Kidney (tissue), 14 donors: Measurements from ENCODE around the gene ZIC4. TPM values are rescaled to one million over a fixed set of nuclear protein-coding genes. Genes with fewer than 3 reads are reported as not detected.

Experiments
- DNase-seq, 5 donors: peaks; one replicate each; pipeline ENCODE4 v3.0.0-alpha.2; 2013 to 2020
- FAIRE-seq: peaks from 2 replicates; lab custom pipeline; 2012; peaks lifted over from hg19 to GRCh38; lab: Jason Lieb, UNC
- H3K27ac ChIP-seq, 2 donors: one replicate each; pipeline ENCODE4 v1.7.0; 2013; ENCODE audit warnings: low read depth in 2 of 2, low read length in 2 of 2, inconsistent platforms in 1 of 2
- H3K27me3 ChIP-seq: one replicate; pipeline ENCODE4 v1.7.1; 2013; ENCODE audit warnings: low read length, inconsistent platforms; ENCODE audit not compliant: control insufficient read depth, insufficient read depth
- H3K36me3 ChIP-seq, 3 donors: one replicate each; pipeline versions ENCODE4 v1.7.0 to v1.7.1; 2013; ENCODE audit warnings: low read length in 3 of 3, control low read depth in 1 of 3, inconsistent platforms in 1 of 3; ENCODE audit not compliant: insufficient read depth in 3 of 3, control insufficient read depth in 2 of 3
- H3K4me1 ChIP-seq, 3 donors: one replicate each; pipeline versions ENCODE4 v1.7.0 to v1.7.1; 2013; ENCODE audit warnings: low read length in 3 of 3, inconsistent platforms in 1 of 3, low read depth in 1 of 3; ENCODE audit not compliant: control insufficient read depth in 2 of 3, insufficient read depth in 2 of 3
- H3K4me3 ChIP-seq, 3 donors: one replicate each; pipeline versions ENCODE4 v1.7.0 to v1.8.1; 2013; ENCODE audit warnings: low read length in 3 of 3, control low read depth in 1 of 3, inconsistent platforms in 1 of 3
- H3K9ac ChIP-seq, 3 donors: one replicate each; pipeline versions ENCODE4 v1.7.0 to v1.7.1; 2013; ENCODE audit warnings: low read length in 3 of 3, control low read depth in 1 of 3, inconsistent platforms in 1 of 3
- H3K9me3 ChIP-seq, 3 donors: one replicate each; pipeline versions ENCODE4 v1.7.0 to v1.7.1; 2013; ENCODE audit warnings: low read length in 3 of 3, control low read depth in 1 of 3, inconsistent platforms in 1 of 3; ENCODE audit not compliant: control insufficient read depth in 2 of 3, insufficient read depth in 1 of 3
- CTCF ChIP-seq: IDR thresholded peaks from 3 replicates; pipeline ENCODE4 v1.5.1; 2012; ENCODE audit warnings: mild to moderate bottlenecking, moderate library complexity, borderline replicate concordance; ENCODE audit not compliant: insufficient read depth; ENCODE audit errors: extremely low read depth
- intact Hi-C: fragments of 100-400 bp; cut with DNase I; formaldehyde crosslinking; loops from one replicate; pipeline ENCODE4 v1.11.1; 2022
- polyA plus RNA-seq: library from polyadenylated mRNA; stranded (reverse); fragments of 350-450 nt; fragmentation: Illumina TruSeq; extraction: RNeasy Lipid Tissue Mini Kit (QIAGEN cat#74804); gene quantifications from one replicate; pipeline ENCODE4 v1.2.3, GENCODE V29; 2014; ENCODE audit warnings: low read depth, low replicate concordance; ENCODE audit not compliant: insufficient read depth
- total RNA-seq: library from RNA; stranded (reverse); fragmentation: NEBNext Ultra II Directional; extraction: Animal tissue kit (Norgen Biotek cat#: 25700); gene quantifications from one replicate; pipeline ENCODE4 v1.2.1, GENCODE V29; 2021
- donor health status: control.
- donor health status: control.
- donor health status: control.
- donor health status: control.
- donor health status: control.
- donor health status: DM: yes; HTN: yes; CAD: no.
- donor health status: Normal renal cell carcinoma (clear cell type).

The ZIC4 gene
- total and polyA plus RNA-seq, 2 donors from 2014 or later: not detected

- H3K27me3 ChIP-seq: peaks cover 82% of the 10 kb centered on the region
- no peak for DNase-seq
Observed at GRCh38 chr3:147354623-147355022, 51.7 kb downstream of the ZIC4 start.

DNA sequence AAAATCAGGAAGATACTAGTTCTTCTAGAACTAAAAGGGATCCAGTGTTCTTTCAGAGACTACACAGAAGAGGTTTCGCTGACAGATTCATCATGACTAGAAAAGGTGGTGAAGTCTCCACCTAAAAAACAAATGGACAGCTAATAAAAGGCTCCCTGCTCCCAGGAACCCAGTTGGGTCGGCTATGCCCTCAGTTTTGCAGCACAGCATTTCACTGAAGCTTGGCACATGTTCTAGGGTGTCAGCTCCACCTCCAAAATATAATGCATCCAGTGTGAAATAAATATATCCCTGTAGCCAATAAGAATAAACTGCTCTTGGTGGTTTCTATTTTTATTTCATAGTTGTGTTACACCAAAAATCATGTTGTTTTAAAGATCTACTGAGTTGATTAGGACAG, 55.0 kb downstream of the ZIC4 start:
- TF ChIP-seq CTCF: no peak
- no peak for DNase-seq
- Histone ChIP-seq H3K9me3 (no peaks in the 10 kb centered on the region), H3K27ac (no peak overlapping the region), H3K36me3 (no peaks in the 10 kb centered on the region), H3K27me3 (peaks cover 51% of the 10 kb centered on the region), H3K4me3 (no peak overlapping the region), H3K4me1 (no peaks in the 10 kb centered on the region), H3K9ac (no peak overlapping the region)
- intact Hi-C loops: no loop called here
- no peak for FAIRE-seq

More at GRCh38 chr3:147354623-147355022, 51.7 kb downstream of the ZIC4 start:
- Histone ChIP-seq H3K27ac (no peak overlapping the region), H3K9me3 (no peaks in the 10 kb centered on the region), H3K4me3 (no peak overlapping the region), H3K9ac (no peak overlapping the region), H3K4me1 (no peaks in the 10 kb centered on the region), H3K36me3 (no peaks in the 10 kb centered on the region)
- no peak for FAIRE-seq
- no peak for TF ChIP-seq CTCF
- intact Hi-C loops: no loop called here

GRCh38 chr3:147348976-147349375, 57.4 kb downstream of the ZIC4 start:
- no peaks in the 10 kb centered on the region for H3K4me1 ChIP-seq
- FAIRE-seq (no peak), DNase-seq (no peak)
- no peaks in the 10 kb centered on the region for H3K9me3 ChIP-seq
- no peak for TF ChIP-seq CTCF
- intact Hi-C loops: no loop called here
- no peak overlapping the region for H3K27ac ChIP-seq
- no peaks in the 10 kb centered on the region for H3K36me3 ChIP-seq
- no peak overlapping the region for H3K9ac ChIP-seq
- peaks cover 29% of the 10 kb centered on the region for H3K27me3 ChIP-seq
- H3K4me3 ChIP-seq: no peak overlapping the region

DNA sequence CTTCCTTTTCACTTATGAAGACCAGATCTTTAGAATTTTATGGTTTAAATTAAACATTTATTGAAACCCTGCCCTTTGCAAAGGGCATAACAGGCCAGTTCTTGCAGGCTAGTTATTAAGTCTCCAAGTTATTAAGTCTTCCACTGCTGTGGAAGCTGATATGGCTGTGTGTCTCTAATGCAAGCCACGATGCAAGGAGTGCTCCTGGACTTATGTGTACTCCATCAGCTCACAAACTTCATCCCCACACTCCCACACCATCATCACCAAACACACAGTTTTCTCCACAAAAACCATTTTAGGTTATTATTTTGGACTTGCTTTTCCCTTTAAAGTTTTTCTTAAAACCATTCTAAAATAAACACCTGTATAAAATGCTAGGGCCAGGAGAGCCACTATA, 62.4 kb downstream of the ZIC4 start:
- FAIRE-seq (no peak), DNase-seq (no peak)
- no peak for TF ChIP-seq CTCF
- no peak overlapping the region for H3K9ac ChIP-seq
- H3K27ac ChIP-seq: no peak overlapping the region
- no peaks in the 10 kb centered on the region for H3K9me3 ChIP-seq
- H3K36me3 ChIP-seq: no peaks in the 10 kb centered on the region
- H3K4me1 ChIP-seq: no peaks in the 10 kb centered on the region
- no peak overlapping the region for H3K4me3 ChIP-seq
- intact Hi-C loops: no loop called here
- peaks cover 3% of the 10 kb centered on the region for H3K27me3 ChIP-seq
